ENCODE results near the gene SMIM34.
"Not testable (repeated sequence)": the region's sequence is repeated elsewhere in the genome, so short reads cannot be mapped to it uniquely, and the experiment has no call there.

- TF ChIP-seq YY1 (IDR thresholded peaks at IDR 0.05; ENCODE audit: insufficient read depth, insufficient read length); ZNF274 (IDR thresholded peaks at IDR 0.05; ENCODE audit: low read depth, low read length): not testable (repeated sequence)
These were observed 49.3 kb downstream of the SMIM34 start for GRCh38 chr21:34374462-34374861.
